ENCODE data around the gene CDR2L.
"Not testable (repeated sequence)": the region's sequence is repeated elsewhere in the genome, so short reads cannot be mapped to it uniquely, and the experiment has no call there.

CDR2L gene

DNA sequence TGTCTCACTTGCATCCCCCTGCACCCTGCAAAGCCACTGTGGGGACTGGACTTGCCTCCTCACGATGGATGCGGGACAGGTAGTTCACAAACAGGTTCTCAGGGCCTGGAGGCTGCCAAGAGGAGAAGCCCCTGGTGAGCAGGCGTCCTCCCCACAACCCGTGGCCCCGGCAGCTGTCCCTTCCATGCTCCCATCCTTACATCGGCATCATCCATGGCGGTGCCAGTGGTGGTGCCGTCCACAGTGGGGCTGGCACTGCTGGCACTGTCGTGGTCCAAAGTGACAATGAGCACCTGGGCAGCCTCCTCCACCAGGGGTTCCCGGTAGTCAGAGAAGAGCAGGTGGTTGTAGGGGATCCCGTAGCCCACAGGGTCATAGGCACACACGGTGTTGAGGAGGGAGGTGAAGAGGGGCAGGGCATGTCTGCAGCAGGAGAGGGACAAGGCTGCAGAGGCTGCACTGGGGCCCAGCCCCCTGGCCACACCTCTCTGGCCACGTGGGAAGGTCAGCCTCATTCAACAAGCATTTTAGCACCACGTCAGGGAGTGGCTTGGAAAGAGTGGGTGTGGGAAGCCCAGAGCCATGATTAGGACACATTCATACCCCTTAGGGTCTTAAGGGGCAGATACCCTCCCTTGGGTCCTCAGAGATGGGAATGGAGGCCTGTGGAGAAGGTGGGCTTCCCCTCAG, 27.5 kb upstream of the CDR2L start:
- FAIRE-seq: no peak

DNA sequence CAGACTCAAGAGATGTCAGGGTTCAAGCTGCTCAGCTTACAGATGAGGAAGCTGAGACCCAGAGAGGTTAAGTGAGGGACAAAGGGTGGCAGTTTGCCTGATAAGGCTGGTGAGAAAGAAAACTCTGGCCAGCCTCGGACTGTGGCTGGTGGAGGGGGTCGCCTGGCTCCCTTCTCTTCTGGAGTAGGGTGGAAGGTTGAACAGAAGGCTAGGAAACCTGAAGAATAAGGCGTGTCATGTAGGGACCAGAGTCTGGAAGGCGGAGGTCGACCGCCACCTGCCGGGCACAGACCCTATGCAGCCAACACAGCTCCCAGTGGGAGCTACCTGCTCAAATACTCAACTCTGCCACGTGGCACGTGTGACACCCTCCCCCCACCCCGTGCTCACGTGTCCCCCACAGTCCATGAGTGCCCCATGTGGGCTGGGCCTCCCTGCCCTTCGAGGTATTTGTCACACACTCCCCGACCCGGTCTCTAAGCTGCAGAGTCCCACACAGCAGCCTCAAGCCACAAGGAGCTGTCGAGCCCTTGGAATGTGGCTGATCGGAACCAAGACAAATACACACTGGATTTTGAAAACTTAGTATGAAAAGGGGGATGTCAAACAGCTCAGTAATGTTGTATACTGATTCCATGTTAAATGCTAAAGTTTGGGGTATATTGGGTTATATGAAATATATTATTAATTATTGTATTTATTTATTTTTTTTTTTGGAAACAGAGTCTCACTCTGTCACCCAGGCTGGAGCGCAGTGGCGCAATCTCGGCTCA, 26.7 kb upstream of the CDR2L start:
- FAIRE-seq: no peak

DNA sequence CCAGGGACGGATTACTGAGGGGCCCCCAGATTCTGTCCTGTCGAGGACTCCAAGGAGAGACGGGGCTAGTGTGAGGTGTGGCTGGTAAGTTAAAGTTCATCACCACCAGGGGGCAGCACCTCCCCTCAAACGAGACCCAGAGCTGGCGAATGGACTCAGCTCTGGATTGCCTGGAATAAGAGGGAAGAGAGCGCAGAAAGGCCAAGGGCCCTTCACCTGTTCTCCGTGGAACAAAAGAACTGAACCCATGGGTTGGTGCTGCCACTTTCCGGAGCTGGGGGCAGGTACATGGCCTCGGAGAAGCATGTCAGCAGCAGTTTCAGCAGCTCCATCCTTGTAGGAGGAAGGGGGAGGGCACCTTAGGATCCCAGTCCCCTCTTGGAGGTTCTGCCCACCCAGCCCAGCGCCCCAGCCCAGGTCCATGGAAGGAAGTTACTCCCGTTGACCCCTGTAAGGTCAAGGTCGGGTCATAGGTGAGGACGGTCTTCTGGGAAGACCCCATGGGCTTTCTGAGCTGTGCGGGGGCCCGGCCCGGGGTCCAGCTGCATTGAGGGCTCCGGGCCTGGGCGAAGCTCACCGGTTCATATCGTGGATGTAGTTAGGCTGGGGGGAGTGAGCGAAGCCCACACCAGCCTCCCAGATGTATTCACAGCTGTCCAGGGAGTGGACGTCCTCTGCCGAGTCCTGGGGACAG, 25.6 kb upstream of the CDR2L start:
- no peak for FAIRE-seq

DNA sequence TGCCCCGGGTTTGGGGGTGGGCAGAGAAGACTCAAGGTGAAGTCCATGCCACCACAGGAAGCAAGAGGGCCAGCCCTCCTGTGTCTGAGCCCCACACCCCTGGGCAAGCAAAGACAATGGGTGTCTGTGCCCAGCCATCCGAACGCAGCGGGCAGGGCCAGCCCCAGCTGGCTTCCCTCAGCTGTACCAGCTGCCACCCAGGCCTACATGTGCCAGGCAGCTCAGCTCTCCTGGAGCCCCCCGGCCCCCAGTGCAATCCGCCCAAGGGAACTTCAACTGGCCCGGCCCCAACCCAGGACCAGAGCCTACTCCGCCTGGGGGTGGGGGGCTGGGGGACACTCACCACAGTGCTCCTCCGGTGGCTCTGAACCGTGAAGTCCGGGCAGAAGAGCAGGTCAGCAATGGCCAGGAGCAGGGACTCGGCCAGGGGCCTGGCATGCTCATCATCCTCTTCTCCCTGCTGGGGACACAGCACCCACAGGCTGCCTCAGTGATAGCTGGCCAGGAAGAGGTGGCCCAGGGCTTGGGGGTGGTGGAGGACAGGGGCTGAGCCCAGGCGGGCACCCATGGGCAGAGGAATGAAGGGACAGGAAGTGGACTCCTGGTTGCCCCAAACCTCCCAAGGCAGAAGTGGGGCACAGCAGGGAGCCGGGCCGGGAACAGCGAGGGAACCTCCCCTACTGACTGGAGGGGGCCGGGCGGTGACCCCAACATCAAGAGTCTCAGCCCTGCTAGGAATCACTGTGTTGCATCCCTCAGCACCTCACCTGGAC, 24.6 kb upstream of the CDR2L start:
- FAIRE-seq: no peak

DNA sequence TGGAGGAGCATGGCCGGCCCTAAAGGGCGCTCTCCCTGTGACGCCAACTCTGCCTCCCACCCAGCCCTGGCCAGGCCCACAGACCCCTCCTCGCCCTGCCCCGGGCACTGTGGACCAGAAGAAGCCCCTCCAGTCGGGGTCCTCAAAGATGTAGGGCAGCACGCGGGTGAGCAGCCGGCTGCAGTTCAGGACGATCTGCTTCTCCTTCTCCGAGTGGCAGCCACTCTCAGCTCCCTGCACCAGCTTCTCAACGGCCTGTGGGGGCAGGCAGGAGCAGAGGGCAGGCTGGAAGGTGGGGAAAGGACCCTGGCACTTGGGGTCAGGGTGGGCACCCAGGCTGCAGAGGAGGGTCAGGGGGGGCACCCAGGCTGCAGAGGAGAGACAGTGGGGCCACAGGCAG, 23.8 kb upstream of the CDR2L start:
- FAIRE-seq: no peak

DNA sequence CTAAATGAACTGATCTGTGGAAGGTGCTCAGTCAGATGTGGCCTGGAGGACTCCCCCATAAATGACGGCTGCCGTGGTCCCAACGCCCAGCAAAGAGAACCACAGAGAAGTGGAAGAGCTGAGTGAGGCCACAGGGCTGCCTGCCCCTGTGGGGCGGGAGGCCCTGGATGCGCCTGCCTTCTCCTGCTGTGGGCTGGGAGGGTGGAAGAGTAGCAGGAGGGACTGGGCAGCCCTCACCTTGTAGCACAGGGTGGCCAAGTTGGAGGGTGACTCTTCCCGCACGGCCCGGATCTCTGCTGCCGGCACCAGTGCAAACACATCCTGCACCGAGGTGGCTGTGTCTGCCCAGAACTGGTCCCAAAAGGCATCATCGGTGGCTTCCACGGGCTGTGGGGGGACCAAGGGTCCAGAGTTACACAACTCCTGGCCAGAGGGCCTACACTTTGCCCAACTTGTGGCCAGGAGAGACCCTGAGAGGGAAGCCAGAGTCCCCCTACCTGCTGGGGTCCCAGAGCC, 23.1 kb upstream of the CDR2L start:
- FAIRE-seq: no peak

DNA sequence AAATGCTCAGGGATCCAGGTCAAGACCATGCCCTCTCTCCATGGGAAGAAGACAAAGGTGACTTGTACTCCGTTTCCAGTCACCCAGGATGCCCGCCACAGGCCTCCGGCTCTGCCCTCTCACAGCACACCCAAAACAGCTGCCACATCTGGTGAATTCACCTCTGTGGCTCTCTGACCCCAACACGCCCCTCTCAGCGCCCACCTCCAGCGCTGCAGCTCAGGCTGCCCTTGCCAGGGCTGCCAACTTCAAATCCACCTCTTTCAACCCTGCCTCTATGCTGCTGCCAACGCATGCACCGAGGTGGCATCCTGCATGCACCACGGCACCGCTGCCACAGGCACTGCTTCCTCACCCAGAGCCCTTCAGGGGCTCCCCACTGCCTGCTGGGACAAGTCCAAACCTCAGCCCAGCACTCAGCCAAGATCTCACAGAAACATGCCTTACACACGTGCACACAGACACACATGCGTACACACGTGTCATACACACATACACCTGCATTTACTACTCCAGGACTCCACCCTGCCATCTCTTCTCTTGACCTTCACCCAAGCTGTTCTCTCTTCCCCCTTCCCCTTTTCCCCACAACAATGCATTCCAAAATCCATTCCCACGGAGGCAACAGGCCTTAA, 22.3 kb upstream of the CDR2L start:
- no peak for FAIRE-seq

DNA sequence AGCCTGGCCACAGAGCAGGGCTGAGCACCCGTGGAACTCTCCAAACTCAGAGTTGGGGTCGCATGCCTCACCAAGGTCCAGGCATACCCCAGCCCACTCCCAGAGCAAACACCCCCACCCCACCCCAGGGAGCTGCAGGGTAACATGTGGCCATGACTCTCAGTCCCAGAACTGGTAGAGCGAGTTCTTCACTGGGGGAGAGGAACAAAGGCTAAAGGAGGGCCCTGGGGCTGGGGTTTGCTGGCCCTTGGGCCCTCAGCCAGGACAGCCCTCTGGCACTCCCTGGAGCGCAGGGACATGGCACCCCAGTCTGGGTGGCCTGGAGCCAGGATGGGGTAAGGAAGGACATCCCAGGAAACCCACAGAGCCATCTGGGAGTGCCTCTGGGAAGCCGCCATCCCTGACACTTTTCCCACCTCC, 19.1 kb upstream of the CDR2L start:
- no peak for FAIRE-seq

DNA sequence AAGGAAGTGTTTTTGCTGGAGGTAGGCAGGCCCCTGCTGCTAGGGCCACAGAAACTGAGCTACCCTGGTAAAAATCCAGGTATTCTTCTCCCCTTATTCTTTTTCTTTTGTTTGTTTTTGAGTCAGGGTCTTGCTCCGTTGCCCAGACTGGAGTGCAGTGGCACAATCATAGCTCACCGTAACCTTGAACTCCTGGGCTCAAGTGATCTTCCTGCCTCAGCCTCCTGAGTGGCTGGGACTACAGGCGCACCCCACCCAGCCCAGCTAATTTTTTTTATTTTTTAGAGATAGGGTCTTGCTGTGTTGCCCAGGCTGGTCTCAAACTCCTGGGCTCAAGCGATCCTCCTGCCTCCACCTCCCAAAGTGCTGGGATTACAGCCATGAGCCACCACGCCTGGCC, 17.9 kb upstream of the CDR2L start:
- FAIRE-seq: not testable (repeated sequence)

DNA sequence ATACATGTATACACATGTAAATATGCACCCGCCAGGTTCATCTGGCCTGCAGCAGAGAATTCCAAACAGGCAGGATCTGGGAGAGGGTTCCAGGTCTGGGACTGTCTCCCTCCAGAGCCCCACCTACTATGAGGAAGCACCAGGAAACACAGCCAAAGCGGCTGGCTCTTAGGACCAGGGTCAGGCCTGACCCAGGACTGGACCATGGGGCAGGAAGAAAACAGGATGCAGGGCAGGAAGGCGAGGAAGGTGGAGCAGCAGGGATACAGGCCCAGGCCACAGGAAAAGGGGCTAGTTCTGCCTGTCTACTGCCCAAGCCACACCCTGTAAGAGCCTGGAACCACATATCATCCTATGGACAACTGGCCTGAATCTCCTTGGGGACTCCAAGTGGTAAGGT, 17.0 kb upstream of the CDR2L start:
- FAIRE-seq: no peak

DNA sequence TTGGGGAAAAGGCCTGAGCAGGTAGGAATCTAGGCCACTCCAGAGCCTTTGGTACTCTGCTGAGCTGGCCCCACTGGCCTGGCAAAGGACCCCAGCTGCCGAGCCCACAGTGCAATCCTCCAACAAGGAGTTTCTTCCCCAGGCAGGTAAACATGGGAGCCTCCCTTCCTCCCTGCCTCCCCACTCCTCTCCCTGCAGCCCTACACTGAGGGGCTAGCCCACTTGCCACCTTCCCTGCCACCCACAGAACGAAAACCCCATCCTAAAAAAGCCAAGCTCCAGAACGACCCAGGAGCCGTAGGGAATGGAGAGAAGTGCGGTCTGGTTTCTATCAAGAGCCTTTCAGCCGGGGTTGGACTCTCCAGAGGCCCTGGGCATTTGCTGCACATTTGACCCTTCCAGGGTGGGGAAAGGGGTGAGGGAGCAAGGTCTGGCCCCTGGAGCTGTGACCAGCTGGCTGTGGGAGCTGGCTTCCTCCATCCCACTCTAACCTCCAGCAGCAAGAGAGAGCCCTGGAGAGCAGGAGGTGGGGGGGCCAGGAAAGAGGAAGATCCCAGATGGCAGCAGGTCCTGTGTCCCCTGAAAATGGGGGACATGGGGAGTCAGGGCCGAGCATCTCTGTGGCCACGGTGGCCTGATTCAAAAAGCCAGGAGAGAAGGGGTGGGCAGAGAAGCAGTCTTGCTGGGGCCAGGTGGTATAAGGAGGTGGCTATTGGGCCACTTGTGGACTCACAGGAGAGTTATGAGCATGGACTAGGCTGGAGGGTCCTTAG, 16.2 kb upstream of the CDR2L start:
- FAIRE-seq: no peak

DNA sequence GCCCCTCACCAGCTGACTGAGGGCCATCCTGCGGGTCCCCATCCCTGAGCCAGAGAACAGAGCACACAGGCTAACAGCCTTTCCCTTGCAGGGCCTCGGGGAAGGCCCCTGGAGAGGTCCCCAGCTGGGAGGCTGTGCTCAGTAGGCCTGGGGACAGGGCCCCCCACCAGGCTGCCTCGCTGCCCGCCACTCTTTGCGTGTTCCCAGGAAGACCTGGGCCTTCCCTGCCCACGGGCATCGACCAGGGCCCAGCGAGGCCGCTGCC, 15.7 kb upstream of the CDR2L start:
- no peak for FAIRE-seq

DNA sequence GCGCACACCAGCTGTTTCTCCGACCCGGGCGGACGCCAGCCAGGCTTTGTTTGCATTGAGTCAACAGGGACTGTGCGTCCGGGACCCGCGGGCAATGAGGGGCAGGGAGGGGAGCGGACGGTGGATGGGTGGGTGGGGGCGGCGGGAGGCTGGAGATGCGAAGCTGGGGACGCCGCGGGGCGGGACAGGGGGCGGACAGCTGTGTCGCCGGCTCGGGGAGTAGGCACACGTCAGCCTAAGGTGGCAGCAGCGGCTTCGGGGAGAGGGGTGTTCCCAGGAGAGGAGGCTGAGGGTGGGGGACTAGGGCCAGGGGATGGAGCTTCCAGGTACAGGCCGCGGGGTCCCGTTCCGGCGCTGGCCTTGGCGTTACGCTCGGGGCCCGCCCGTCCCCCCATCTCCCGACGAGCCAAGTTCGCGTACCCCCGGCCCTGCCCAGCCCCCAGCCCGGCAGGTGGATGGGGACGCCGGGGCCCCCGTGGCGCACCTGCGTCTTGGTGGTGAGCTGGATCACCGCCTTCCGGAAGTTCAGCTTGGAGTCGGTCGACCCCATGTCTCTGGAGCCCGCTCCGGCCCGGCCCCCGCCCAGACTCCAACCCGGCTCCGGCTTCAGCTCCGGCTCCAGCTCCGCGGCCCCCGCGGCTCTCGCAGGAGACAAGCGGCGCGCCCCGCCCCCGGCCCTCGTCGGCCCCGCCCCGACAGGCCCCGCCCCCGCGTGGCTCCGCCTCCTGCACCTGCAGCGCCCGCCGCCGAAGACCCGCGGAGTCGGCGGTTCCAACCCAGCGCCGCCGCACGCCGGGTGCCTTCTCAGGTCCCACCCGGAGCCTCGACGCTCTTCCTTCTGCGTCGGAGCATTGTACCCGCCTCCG, 15.1 kb upstream of the CDR2L start, which contains the start of gene HID1:
TSS of gene HID1 (minus strand) at position 653 of the 866 bp plus-strand sequence. CDS start at position 550, 103 bp downstream.
- no peak for FAIRE-seq

DNA sequence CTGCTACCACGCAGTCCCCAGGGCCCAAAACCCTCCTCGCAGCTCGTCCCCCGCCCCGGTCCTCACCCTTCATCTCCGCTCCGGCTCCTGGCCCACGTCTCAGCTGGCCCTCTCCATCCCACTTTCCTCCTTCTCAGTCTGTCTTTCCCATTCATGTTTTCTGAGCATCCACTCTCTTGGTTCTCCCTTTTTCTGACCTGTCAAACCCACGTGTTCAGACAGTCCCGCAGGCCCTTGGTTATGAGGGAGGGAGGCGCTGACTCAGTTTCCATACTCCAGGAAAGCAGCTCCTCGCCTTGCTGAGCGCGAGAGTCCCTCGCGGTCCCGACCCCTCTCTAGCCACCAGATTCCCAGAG, 14.5 kb upstream of the CDR2L start:
- FAIRE-seq: no peak

DNA sequence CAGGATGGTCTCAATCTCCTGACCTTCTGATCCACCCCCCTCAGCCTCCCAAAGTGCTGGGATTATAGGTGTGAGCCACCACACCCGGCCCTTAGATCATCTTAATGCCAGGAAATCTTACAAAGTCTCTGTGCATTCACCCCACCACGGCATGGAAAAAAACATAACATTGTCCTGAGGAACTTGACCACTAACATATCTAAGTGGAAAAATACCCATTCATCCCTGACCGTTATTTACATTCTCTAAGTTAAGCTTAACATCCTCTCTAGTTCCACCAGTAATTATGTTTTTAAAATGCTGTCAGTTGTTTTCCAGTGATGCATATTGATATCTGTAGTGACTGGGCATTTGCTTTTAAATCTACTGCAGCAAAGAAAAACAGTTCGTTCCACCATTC, 11.5 kb upstream of the CDR2L start:
- FAIRE-seq: no peak

DNA sequence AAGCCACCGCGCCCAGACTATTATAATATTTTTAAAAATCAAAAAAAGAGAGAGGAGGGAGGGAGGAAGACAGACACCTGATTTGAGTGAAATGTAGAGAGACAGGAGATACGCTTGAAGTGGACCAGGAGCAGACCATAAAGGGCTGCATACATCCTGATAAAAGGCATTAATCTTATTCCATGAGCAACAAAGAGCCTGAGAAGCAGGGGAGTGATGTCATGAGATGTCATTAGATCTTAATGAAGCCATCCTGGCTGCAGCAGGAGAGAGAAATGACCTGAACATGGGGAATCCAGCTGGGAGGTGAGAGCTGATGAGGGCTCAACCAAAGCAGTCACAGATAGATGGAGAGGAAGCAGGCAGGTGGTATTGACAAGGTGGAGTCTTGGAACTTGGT, 9.6 kb upstream of the CDR2L start:
- no peak for FAIRE-seq

DNA sequence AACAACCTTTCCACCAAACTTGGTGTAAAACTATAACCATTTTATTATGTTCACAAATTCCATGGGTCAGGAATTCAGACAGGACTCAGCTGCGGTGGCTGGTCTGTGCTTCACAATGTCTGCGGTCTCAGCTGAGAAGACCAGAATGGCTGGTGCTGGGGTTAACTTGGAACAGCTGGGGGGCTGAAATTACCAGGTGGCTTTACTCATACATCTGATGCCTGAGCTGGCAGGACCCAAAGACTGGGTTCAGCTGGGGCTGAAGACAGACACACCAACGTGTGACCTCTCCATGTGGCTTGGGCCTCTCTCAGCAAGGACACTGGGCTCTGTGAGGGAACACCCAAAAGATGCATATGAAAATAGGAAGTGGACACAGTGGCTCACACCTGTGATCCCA, 9.2 kb upstream of the CDR2L start:
- FAIRE-seq: no peak

DNA sequence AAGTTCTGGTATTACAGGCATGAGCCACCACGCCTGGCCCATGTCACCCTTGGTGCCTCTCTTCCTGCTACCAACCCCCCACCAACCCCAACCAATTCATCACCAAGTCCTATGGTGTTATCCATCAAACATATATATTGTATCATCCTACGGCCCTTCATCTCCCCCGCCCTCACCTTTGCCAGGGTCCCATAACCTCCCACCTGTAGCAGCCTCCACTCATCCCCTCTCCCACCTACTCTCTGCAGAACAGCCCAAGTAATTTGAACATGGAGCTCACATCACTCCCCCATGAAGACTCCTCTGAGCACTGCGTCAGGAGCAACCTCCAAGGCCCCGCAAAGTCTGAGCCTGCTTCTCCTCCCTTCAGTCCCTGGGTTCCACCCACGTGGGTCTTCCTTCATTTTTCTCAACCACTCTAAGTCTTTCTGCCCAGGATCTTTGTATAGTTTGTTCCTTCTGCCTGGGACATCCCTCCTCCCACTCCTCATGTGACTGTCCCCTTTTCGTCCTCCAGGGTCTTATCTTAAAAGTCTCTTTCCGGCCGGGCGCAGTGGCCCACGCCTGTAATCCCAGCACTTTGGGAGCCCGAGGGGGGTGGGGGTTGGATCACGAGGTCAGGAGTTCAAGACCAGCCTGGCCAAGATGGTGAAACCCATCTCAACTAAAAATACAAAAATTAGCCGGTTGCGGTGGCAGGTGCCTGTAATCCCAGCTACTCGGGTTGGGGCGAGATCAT, 7.9 kb upstream of the CDR2L start:
- FAIRE-seq: no peak

DNA sequence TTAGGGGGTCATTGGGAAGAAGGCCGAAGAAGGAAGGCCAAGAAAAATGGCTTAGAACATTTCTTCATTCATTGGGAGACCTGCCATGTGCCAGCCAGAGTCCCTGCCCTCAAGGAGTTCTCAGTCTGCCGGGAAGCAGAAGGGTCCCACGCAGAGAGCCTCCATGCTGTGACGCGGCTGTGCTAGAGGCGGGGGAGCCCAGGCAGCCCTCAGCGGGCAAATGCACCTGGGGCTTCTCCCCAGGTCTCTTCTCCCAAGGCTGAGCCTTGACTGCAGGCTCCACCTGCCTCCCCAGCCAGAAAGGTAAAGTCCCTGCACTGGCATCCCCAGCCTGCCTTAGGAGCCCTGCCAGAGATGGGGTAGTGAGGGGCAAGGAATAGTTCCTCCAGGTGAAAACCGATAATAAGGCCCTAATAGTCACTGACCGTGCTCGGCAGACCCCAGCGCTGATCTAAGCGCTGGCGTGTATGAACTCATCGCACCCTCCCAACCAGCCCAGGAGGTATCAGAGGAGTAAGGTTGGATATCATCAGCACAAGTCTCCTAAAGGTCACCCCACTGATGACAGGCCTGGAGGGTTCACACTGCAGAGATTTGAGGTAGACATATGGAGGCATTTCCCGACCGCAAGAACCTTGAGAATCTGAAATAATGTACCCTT, 6.0 kb upstream of the CDR2L start:
- no peak for FAIRE-seq

All from TTC549 (cell line).